GM12878 (cell line): ENCODE results near the gene LRRC4. TPM values are rescaled to one million over a fixed set of nuclear protein-coding genes. Genes with fewer than 3 reads are reported as not detected.
A peak's percentile ranks its signal among the peaks of the same experiment; 100 is the strongest.

Source experiments
- ATAC-seq: fragments of 200-7000 bp; cut with Tn5 transposase; 3 replicates; pipeline ENCODE4 v1.9.1; 2020; ENCODE audit warnings: mild to moderate bottlenecking, moderate library complexity
- BruUV-seq: library from RNA; stranded (reverse); fragments of 400-500 nt; replicated peaks from 2 replicates; lab custom pipeline; 2021; lab: Mats Ljungman, UMichigan
- CTCF ChIA-PET: fragments of 300-600 bp; sonication (Branson Sonifier 250); formaldehyde crosslinking; extraction: SDS; loops from one replicate; lab custom pipeline; 2021; ENCODE audit warnings: inconsistent platforms; lab: Yijun Ruan, JAX
- POLR2A ChIA-PET: fragments of 350-600 bp; formaldehyde crosslinking; extraction: SDS; loops from one replicate; lab custom pipeline; 2021; ENCODE audit warnings: inconsistent platforms; lab: Charles Lee
- RAD21 ChIA-PET: fragments of 300-600 bp; sonication (Branson Sonifier 250); formaldehyde crosslinking; loops from one replicate; lab custom pipeline; 2023; ENCODE audit warnings: antibody characterized with exemption; ENCODE audit not compliant: unreplicated experiment; lab: Charles Lee
- SMC1A ChIA-PET: fragments of 300-600 bp; sonication (Branson Sonifier 250); formaldehyde crosslinking; loops from one replicate; lab custom pipeline; 2023; ENCODE audit not compliant: unreplicated experiment, uncharacterized antibody; lab: Charles Lee
- DNase-seq: peaks from one replicate; pipeline ENCODE4 v3.0.0-alpha.2; 2011; ENCODE audit warnings: low read depth, low spot score
- FAIRE-seq: peaks from 3 replicates; lab custom pipeline; 2011; peaks lifted over from hg19 to GRCh38; lab: Jason Lieb, UNC
- H2AFZ ChIP-seq: 2 replicates; pipeline ENCODE4 v1.6.0; 2011; ENCODE audit warnings: low read depth, low read length, control low read depth; ENCODE audit not compliant: control insufficient read depth
- H3K27ac ChIP-seq: 2 replicates; pipeline ENCODE4 v1.5.1; 2011; ENCODE audit warnings: control low read depth; ENCODE audit not compliant: control insufficient read depth, insufficient read depth
- H3K27me3 ChIP-seq, 2 experiments: replicated peaks in 1 of 2; 2 replicates each; pipeline versions ENCODE4 v1.6.0 to v1.6.1; 2011; ENCODE audit warnings: low read length in 1 of 2; ENCODE audit not compliant: control insufficient read depth in 2 of 2, insufficient read depth in 2 of 2
- H3K36me3 ChIP-seq, 2 experiments: 2 replicates each; pipeline ENCODE4 v1.5.1; 2011; ENCODE audit warnings: low read length in 1 of 2; ENCODE audit not compliant: control insufficient read depth in 2 of 2, insufficient read depth in 2 of 2
- H3K4me1 ChIP-seq: 2 replicates; pipeline ENCODE4 v1.6.1; 2011; ENCODE audit warnings: mild to moderate bottlenecking, low read length, moderate library complexity, mixed read lengths; ENCODE audit not compliant: control insufficient read depth, insufficient read depth
- H3K4me2 ChIP-seq: 2 replicates; pipeline ENCODE4 v1.6.0; 2011; ENCODE audit warnings: control low read depth; ENCODE audit not compliant: control insufficient read depth, insufficient read depth
- H3K4me3 ChIP-seq: fragments of 200-600 bp; sonication (generic); 2 replicates; pipeline ENCODE4 v1.5.1; 2016
- H3K79me2 ChIP-seq: 2 replicates; pipeline ENCODE4 v1.6.0; 2011; ENCODE audit warnings: low read length; ENCODE audit not compliant: control insufficient read depth, insufficient read depth
- H3K9ac ChIP-seq: 2 replicates; pipeline ENCODE4 v1.8.0; 2011; ENCODE audit warnings: low read length, control low read depth, mixed read lengths; ENCODE audit not compliant: control insufficient read depth, insufficient read depth
- H3K9me3 ChIP-seq: replicated peaks from 3 replicates; pipeline ENCODE4 v1.5.1; 2011; ENCODE audit warnings: mild to moderate bottlenecking, low read length; ENCODE audit not compliant: control insufficient read depth, insufficient read depth
- H4K20me1 ChIP-seq: 2 replicates; pipeline ENCODE4 v1.6.0; 2011; ENCODE audit not compliant: control insufficient read depth, insufficient read depth
- BCL11A ChIP-seq: IDR thresholded peaks from 2 replicates; pipeline ENCODE4 v1.6.1; 2011; ENCODE audit warnings: low read depth, low read length
- CHD4 ChIP-seq: fragments of 200-600 bp; sonication (generic); IDR thresholded peaks from 2 replicates; pipeline ENCODE4 v1.6.1; 2016; ENCODE audit warnings: mild to moderate bottlenecking
- CTCF ChIP-seq, 3 experiments: IDR thresholded peaks in 2 of 3; conservative IDR thresholded peaks in 1 of 3; 2 replicates each; pipeline ENCODE4 v1.5.1; 2011; ENCODE audit warnings: low read depth in 3 of 3, low read length in 3 of 3, mild to moderate bottlenecking in 3 of 3, control low read depth in 2 of 3, moderate library complexity in 2 of 3, inconsistent platforms in 1 of 3, mixed read lengths in 1 of 3; ENCODE audit not compliant: control insufficient read depth in 2 of 3, insufficient read depth in 1 of 3; ENCODE audit errors: extremely low read depth in 1 of 3
- CUX1 ChIP-seq: IDR thresholded peaks from 2 replicates; pipeline ENCODE4 v1.6.1; 2012; ENCODE audit warnings: improper control_type of control experiment, low read depth, low read length; ENCODE audit not compliant: insufficient replicate concordance
- DPF2 ChIP-seq: fragments of 450-650 bp; IDR thresholded peaks from 2 replicates; pipeline ENCODE4 v1.6.1; 2017; ENCODE audit warnings: mild to moderate bottlenecking
- ELK1 ChIP-seq: IDR thresholded peaks from 2 replicates; pipeline ENCODE4 v1.6.1; 2012; ENCODE audit warnings: low read depth, low read length, improper control_type of control experiment
- HCFC1 ChIP-seq: fragments of 150-350 bp; IDR thresholded peaks from 2 replicates; pipeline ENCODE4 v1.6.1; 2014; ENCODE audit warnings: low read length
- PAX8 ChIP-seq: fragments of 450-650 bp; IDR thresholded peaks from 2 replicates; pipeline ENCODE4 v1.6.1; 2017; ENCODE audit warnings: mild to moderate bottlenecking, moderate library complexity
- PKNOX1 ChIP-seq: fragments of 450-650 bp; IDR thresholded peaks from 2 replicates; pipeline ENCODE4 v1.6.1; 2016; ENCODE audit warnings: mild to moderate bottlenecking
- RAD21 ChIP-seq: IDR thresholded peaks from 2 replicates; pipeline ENCODE4 v1.6.1; 2011; ENCODE audit warnings: mild to moderate bottlenecking, low read depth, low read length, moderate library complexity; ENCODE audit not compliant: insufficient read depth
- RUNX3 ChIP-seq: IDR thresholded peaks from 2 replicates; pipeline ENCODE4 v1.6.1; 2012; ENCODE audit warnings: low read length, inconsistent platforms
- SUPT20H ChIP-seq: IDR thresholded peaks from 2 replicates; pipeline ENCODE4 v1.6.1; 2011; ENCODE audit warnings: low read depth, mild to moderate bottlenecking, low read length, moderate library complexity, borderline replicate concordance; ENCODE audit not compliant: control insufficient read depth
- WGBS: methylation state at CpG from one replicate; pipeline ENCODE4 v1.1.6; 2016; ENCODE audit warnings: low lambda C conversion rate; ENCODE audit not compliant: insufficient replicate concordance, insufficient coverage; ENCODE audit errors: missing lambda C conversion rate; 5-methylcytosine and 5-hydroxymethylcytosine counted together
- in situ Hi-C: fragments of 300-500 bp; cut with MboI; formaldehyde crosslinking; loops from 9 replicates; pipeline ENCODE4 v1.14.3; 2018; ENCODE audit warnings: mixed read lengths
- intact Hi-C: fragments of 100-400 bp; cut with micrococcal nuclease; formaldehyde crosslinking; loops from one replicate; pipeline ENCODE4 v1.14.2; 2022; ENCODE audit not compliant: unreplicated experiment
- polyA plus RNA-seq, 11 experiments: library from polyadenylated mRNA; depleted of rRNA in 4 of 11; unstranded in 6 of 11; stranded (reverse) in 5 of 11; fragments of >200 nt; fragmentation: Nextera tagmentation in 4 of 11; fragmentation: Illumina TruSeq in 1 of 11; extraction: Ambion mirVana in 4 of 11; extraction: Trizol in 1 of 11; gene quantifications; 1 replicate in 1 of 11; 2 replicates in 10 of 11; pipeline versions ENCODE4 v1.2.1 to v1.2.3, GENCODE V29; 2011 to 2016; ENCODE audit warnings: inconsistent platforms in 2 of 11, missing spikeins in 2 of 11, low read depth in 1 of 11
- total RNA-seq, 4 experiments: library from RNA; depleted of rRNA in 3 of 4; stranded (reverse); fragments of >200 nt in 3 of 4; fragmentation: Illumina TruSeq in 1 of 4; extraction: Trizol in 1 of 4; gene quantifications; 2 replicates each; pipeline versions ENCODE4 v1.2.1 to v1.2.3, GENCODE V29; 2013 to 2021

Gene LRRC4
- total and polyA plus RNA-seq, 10 of the 15 experiments (the other 5 are each of a cell fraction or from before 2014, with no cell fraction given) = 0.06 to 0.85 (median 0.12) TPM; not detected in 4

- Histone ChIP-seq H3K9ac (no peak overlapping the region), H3K4me2 (no peak overlapping the region), H3K9me3 (no peaks in the 10 kb centered on the region), H3K4me3 (no peak overlapping the region), H3K4me1 (peaks cover 45% of the 10 kb centered on the region), H3K27ac (no peak overlapping the region), H2AFZ (no peak overlapping the region), H3K27me3 (no peaks in the 10 kb centered on the region), H4K20me1 (peaks cover 29% of the 10 kb centered on the region), H3K36me3 (peaks cover 0 to 1% of the 10 kb centered on the region in 2 experiments; a peak in 1 of 4 replicates), H3K79me2 (peaks cover 1% of the 10 kb centered on the region; the same call in 1 of the 2 replicates)
- ChIA-PET SMC1A (interaction anchor here (0.7 to 1.8 kb wide), 5 partner anchors 35 to 173 kb away, joined by 3 to 6 read pairs (median 3); no protein-coding TSS in a partner anchor), CTCF (interaction anchor here (0.6 to 1.5 kb wide), 6 partner anchors 10 to 345 kb away, joined by 3 to 4 read pairs (median 3); no protein-coding TSS in a partner anchor), RAD21 (interaction anchor here (1.1 to 1.5 kb wide), 4 partner anchors 10 to 173 kb away, joined by 3 to 5 read pairs (median 4); no protein-coding TSS in a partner anchor), POLR2A (no interaction called here)
- no TSS peak for BruUV-seq
- FAIRE-seq = no peak
- 92% methylated on average over 3 of the region's 3 CpGs for WGBS
- intact Hi-C loops (loop anchor here (5.0 kb wide), 1 partner anchor 172 kb away; no protein-coding TSS in a partner anchor), in situ Hi-C loops (no loop called here)
- ATAC-seq = peak; percentile 22; the same call in 1 of the 3 replicates
- no peak for DNase-seq
- TF ChIP-seq SUPT20H (no peak), DPF2 (no peak), CUX1 (no peak), HCFC1 (no peak), CHD4 (no peak), BCL11A (no peak), CTCF (IDR thresholded peaks at IDR 0.05 in 2 of 3, conservative IDR thresholded peaks at IDR 0.05 in 1 of 3; ENCODE audit: control insufficient read depth in 2 of 3, extremely low read depth in 1 of 3, insufficient read depth in 1 of 3, low read depth in 3 of 3, low read length in 3 of 3) (peak; percentile 27 to 44 (median 33); a peak in 4 of 6 replicates), ELK1 (no peak), PAX8 (no peak), RAD21 (peak; percentile 44; the same call in 1 of the 2 replicates), PKNOX1 (no peak), RUNX3 (no peak)
Measured at GRCh38 chr7:128035712-128036111, 4.5 kb upstream of the LRRC4 start.
